ENCODE data around the gene MLLT1. TPM values are rescaled to one million over a fixed set of nuclear protein-coding genes. Genes with fewer than 3 reads are reported as not detected.

The MLLT1 gene
- total RNA-seq, 1 donor from 2014 or later: 23.1 TPM

DNA sequence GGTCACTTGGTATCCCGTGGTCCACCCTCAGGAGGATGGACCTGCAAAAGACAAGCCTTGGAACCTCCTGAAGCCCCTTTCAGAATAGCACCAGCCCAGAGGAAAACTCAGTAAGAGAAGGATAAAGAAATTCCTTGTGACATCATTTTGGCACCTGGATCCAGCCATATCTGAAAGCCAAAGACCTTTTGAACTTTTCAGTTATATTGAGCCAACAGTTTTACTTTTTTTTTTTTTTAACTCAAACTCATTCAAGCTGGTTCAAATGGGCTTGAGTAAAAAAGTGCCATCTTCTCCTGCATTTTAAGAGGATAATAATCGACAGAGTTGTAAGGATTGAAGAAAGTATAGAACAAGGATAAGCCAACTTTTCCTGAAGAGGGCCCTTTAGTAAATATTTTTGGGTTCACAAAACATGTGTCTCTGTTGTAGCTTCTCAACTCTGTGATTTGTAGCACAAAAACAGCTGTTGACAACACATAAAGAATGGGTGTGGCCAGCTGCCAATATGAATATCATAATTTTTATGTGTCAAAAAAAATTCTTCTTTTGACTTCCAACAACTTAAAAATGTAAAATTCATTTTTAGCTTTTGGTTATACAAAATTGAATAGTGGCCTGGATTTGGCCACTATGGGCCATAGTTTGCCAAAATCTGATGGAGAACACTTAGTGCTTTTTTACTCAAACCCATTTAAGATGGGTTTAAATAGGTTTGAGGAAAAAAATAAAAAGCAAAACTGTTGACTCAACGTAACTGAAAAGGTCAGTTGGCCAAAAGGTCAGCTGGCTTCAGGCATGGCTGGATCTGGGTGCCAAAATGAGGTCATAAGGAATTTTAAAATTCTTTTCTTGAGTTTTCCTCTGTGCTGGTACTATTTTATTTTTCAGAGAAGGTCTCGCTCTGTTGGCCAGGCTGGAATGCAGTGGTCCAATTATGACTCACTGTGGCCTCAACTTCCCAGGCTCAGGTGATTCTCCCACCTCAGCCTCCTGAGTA, 93.6 kb downstream of the MLLT1 start:
- Histone ChIP-seq H3K27me3 (ENCODE audit: control insufficient read depth, insufficient read depth, low read length) (no peaks in the 10 kb centered on the region), H3K4me3 (ENCODE audit: low read depth, low read length) (no peak overlapping the region), H3K36me3 (ENCODE audit: control insufficient read depth, insufficient read depth, low read length) (no peaks in the 10 kb centered on the region)
- TF ChIP-seq, protein P1, sequence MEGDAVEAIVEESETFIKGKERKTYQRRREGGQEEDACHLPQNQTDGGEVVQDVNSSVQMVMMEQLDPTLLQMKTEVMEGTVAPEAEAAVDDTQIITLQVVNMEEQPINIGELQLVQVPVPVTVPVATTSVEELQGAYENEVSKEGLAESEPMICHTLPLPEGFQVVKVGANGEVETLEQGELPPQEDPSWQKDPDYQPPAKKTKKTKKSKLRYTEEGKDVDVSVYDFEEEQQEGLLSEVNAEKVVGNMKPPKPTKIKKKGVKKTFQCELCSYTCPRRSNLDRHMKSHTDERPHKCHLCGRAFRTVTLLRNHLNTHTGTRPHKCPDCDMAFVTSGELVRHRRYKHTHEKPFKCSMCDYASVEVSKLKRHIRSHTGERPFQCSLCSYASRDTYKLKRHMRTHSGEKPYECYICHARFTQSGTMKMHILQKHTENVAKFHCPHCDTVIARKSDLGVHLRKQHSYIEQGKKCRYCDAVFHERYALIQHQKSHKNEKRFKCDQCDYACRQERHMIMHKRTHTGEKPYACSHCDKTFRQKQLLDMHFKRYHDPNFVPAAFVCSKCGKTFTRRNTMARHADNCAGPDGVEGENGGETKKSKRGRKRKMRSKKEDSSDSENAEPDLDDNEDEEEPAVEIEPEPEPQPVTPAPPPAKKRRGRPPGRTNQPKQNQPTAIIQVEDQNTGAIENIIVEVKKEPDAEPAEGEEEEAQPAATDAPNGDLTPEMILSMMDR (IDR thresholded peaks at IDR 0.05; ENCODE audit: insufficient read depth, low read length, poor library complexity, severe bottlenecking): no peak
- no peak for DNase-seq (ENCODE audit: low read depth)

DNA sequence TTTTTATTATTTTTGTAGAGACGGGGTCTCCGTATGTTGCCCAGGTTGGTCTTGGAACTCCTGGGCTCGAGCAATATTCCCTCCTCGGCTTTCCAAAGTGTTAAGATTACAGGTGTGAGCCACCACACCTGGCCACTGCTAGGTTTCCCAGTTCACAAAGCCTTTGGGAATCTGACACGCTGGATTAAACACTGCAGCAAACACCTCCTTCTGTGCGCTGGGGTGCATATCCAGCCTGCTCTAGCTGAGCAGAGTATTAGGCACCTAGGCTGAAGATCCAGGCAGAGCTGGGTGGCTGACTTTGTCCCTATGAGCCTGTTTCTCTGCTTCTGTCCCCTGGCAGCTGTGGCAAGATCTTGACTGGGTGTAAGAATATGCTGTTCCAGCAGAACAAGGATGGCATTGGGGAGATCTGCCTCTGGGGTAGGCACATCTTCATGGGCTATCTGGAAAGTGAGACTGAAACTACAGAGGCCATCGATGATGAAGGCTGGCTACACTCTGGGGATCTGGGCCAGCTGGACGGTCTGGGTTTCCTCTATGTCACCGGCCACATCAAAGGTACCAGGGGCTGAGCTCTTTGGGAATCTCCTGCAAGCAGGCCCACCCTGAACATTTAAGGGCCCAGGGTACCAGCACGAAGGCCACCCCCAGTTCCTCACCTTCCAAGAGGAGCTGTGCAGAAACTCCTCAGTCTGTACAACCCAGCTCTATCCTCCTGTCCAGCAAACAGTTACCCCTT, 94.5 kb downstream of the MLLT1 start:
- Histone ChIP-seq H3K36me3 (ENCODE audit: control insufficient read depth, insufficient read depth, low read length) (no peaks in the 10 kb centered on the region), H3K4me3 (ENCODE audit: low read depth, low read length) (no peak overlapping the region), H3K27me3 (ENCODE audit: control insufficient read depth, insufficient read depth, low read length) (no peaks in the 10 kb centered on the region)
- DNase-seq (ENCODE audit: low read depth): no peak
- TF ChIP-seq, protein P1 (IDR thresholded peaks at IDR 0.05; ENCODE audit: insufficient read depth, low read length, poor library complexity, severe bottlenecking): no peak

- DNase-seq (ENCODE audit: low read depth): no peak
- no peaks in the 10 kb centered on the region for H3K27me3 ChIP-seq (ENCODE audit: control insufficient read depth, insufficient read depth, low read length)
- no peak overlapping the region for H3K4me3 ChIP-seq (ENCODE audit: low read depth, low read length)
- TF ChIP-seq, protein P1 (IDR thresholded peaks at IDR 0.05; ENCODE audit: insufficient read depth, low read length, poor library complexity, severe bottlenecking): no peak
- H3K36me3 ChIP-seq (ENCODE audit: control insufficient read depth, insufficient read depth, low read length): no peaks in the 10 kb centered on the region
Observed at GRCh38 chr19:6181119-6181518, 98.7 kb downstream of the MLLT1 start.

DNA sequence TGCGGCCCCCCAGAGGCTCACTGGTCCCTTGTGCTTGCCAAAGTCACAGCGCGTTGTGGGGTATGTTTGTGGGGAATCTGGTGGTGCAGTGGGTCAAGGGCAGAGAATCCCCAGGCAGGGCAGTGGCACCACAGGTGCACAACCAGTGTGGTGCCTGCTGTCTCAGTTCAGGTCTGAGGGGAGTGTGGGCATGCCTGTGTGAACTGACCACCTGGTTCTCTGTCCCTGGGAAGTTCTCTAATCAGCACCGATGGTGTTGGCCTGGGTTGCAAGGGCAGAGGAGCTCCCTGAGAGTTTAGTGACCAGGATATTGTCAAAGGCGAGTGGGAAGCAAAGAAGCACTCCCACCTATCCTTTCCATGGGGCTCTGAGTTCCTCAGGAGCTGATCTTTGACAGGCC, 106.6 kb downstream of the MLLT1 start:
- no peaks in the 10 kb centered on the region for H3K27me3 ChIP-seq (ENCODE audit: control insufficient read depth, insufficient read depth, low read length)
- H3K4me3 ChIP-seq (ENCODE audit: low read depth, low read length): no peak overlapping the region
- H3K36me3 ChIP-seq (ENCODE audit: control insufficient read depth, insufficient read depth, low read length): no peaks in the 10 kb centered on the region
- TF ChIP-seq, protein P1 (IDR thresholded peaks at IDR 0.05; ENCODE audit: insufficient read depth, low read length, poor library complexity, severe bottlenecking): no peak
- no peak for DNase-seq (ENCODE audit: low read depth)

DNA sequence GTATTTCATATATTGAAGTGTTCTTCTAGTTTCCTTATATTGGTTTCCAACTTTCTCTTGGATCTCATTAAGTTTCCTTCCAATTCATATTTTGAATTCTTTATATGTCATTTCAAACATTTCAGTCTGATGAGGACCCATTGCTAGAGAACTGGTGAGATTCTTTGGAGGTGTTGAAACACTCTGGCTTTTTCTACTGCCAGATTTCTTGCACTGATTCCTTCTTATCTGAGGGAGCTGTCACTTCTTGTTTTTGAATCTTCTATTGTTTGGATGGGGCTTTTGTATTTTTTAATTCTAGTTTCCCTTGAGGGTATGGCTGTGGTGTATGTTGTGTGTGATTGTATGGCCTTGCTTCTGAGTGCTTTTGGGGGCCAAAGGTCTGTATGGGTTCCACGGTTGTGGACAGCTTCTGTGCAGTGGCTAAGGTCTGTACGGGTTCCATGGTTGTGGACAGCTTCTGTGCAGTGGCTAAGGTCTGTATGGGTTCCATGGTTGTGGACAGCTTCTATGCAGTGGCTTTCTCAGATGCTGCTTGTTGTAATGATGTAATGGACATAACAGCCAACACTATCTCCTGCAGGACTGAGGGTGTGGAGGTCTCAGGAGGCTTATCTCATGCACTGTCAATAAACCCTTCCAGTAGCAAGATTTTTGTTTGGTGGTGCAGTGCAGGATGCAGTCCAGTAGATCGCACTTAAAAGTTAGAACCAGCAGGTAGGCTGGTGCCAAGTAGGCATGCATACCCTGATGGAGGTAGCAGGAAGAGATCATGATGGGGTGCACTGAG, 107.5 kb downstream of the MLLT1 start:
- DNase-seq (ENCODE audit: low read depth): no peak
- Histone ChIP-seq H3K36me3 (ENCODE audit: control insufficient read depth, insufficient read depth, low read length) (no peaks in the 10 kb centered on the region), H3K4me3 (ENCODE audit: low read depth, low read length) (no peak overlapping the region), H3K27me3 (ENCODE audit: control insufficient read depth, insufficient read depth, low read length) (no peaks in the 10 kb centered on the region)
- TF ChIP-seq, protein P1 (IDR thresholded peaks at IDR 0.05; ENCODE audit: insufficient read depth, low read length, poor library complexity, severe bottlenecking): no peak
